KMS-11 (cell line): ENCODE measurements around the gene PQBP1.

Experiments
- H2AFZ ChIP-seq: fragments of 200-600 bp; sonication (generic); 2 replicates; pipeline ENCODE4 v1.6.1; 2016; ENCODE audit warnings: antibody characterized with exemption, mixed run types, low read depth
- H3K27ac ChIP-seq: fragments of 200-600 bp; sonication (generic); 2 replicates; pipeline ENCODE4 v1.6.1; 2016; ENCODE audit warnings: mild to moderate bottlenecking, mixed run types
- H3K27me3 ChIP-seq: fragments of 200-600 bp; sonication (generic); 2 replicates; pipeline ENCODE4 v1.6.1; 2017; ENCODE audit warnings: mild to moderate bottlenecking, low read depth, mixed run types, moderate library complexity; ENCODE audit not compliant: insufficient read depth
- H3K36me3 ChIP-seq: fragments of 200-600 bp; sonication (generic); 2 replicates; pipeline ENCODE4 v1.6.1; 2017; ENCODE audit warnings: mild to moderate bottlenecking, mixed run types; ENCODE audit not compliant: insufficient read depth
- H3K4me1 ChIP-seq: fragments of 200-600 bp; sonication (generic); 2 replicates; pipeline ENCODE4 v1.6.1; 2016; ENCODE audit warnings: mild to moderate bottlenecking, low read depth, mixed run types; ENCODE audit not compliant: poor library complexity, severe bottlenecking
- H3K4me2 ChIP-seq: fragments of 200-600 bp; sonication (generic); 2 replicates; pipeline ENCODE4 v1.7.0; 2016; ENCODE audit warnings: mild to moderate bottlenecking, mixed run types
- H3K4me3 ChIP-seq: fragments of 200-600 bp; sonication (generic); IDR thresholded peaks from 2 replicates; pipeline ENCODE4 v1.6.1; 2017; ENCODE audit warnings: low read depth, low read length, mixed read lengths; ENCODE audit not compliant: insufficient read depth
- H3K79me2 ChIP-seq: fragments of 200-600 bp; sonication (generic); 2 replicates; pipeline ENCODE4 v1.6.1; 2016; ENCODE audit warnings: low read depth, mixed run types; ENCODE audit not compliant: insufficient read depth
- H3K9ac ChIP-seq: fragments of 200-600 bp; sonication (generic); 2 replicates; pipeline ENCODE4 v1.6.1; 2016; ENCODE audit warnings: mild to moderate bottlenecking, mixed run types
- H4K20me1 ChIP-seq: fragments of 200-600 bp; sonication (generic); 2 replicates; pipeline ENCODE4 v1.6.1; 2016; ENCODE audit warnings: mild to moderate bottlenecking, mixed run types; ENCODE audit not compliant: insufficient read depth
- TF ChIP-seq, protein P1 (sequence below): fragments of 200-600 bp; sonication (generic); conservative IDR thresholded peaks from 2 replicates; pipeline ENCODE4 v1.6.1; 2017; ENCODE audit warnings: low read depth, mild to moderate bottlenecking, antibody characterized with exemption, low read length, moderate library complexity, mixed read lengths

PQBP1 gene

GRCh38 chrX:48893556-48894348 is 4.0 kb upstream of the PQBP1 start:
- Histone ChIP-seq H3K9ac (no peak overlapping the region), H3K4me2 (no peak overlapping the region), H4K20me1 (no peaks in the 10 kb centered on the region), H2AFZ (no peak overlapping the region), H3K4me1 (peaks cover 10% of the 10 kb centered on the region), H3K27ac (no peak overlapping the region), H3K79me2 (peaks cover 11% of the 10 kb centered on the region; the same call in 1 of the 2 replicates), H3K27me3 (no peaks in the 10 kb centered on the region), H3K36me3 (no peaks in the 10 kb centered on the region), H3K4me3 (no peak overlapping the region)
- TF ChIP-seq, protein P1, sequence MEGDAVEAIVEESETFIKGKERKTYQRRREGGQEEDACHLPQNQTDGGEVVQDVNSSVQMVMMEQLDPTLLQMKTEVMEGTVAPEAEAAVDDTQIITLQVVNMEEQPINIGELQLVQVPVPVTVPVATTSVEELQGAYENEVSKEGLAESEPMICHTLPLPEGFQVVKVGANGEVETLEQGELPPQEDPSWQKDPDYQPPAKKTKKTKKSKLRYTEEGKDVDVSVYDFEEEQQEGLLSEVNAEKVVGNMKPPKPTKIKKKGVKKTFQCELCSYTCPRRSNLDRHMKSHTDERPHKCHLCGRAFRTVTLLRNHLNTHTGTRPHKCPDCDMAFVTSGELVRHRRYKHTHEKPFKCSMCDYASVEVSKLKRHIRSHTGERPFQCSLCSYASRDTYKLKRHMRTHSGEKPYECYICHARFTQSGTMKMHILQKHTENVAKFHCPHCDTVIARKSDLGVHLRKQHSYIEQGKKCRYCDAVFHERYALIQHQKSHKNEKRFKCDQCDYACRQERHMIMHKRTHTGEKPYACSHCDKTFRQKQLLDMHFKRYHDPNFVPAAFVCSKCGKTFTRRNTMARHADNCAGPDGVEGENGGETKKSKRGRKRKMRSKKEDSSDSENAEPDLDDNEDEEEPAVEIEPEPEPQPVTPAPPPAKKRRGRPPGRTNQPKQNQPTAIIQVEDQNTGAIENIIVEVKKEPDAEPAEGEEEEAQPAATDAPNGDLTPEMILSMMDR, result no peak

DNA sequence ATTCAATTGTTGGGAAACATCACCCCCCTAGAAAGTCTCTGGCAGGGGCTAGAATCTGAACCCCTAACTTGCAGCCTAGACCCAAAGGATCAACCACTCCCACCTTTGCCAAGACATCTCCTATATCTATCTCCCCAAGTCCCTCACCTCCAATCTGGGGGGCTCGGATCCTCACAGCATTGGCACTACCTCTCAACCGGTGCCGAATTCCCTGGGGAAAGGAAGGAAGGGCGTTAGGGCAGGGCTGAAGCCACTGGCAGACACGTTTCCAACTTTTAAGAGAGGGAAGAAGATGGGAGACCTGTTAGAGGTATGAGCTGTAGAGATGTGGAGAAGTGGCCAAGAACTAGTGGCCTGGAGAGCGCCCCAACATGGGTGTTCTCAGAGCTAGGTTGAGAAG is 2.8 kb upstream of the PQBP1 start:
- peaks cover 22% of the 10 kb centered on the region; the same call in 1 of the 2 replicates for H3K79me2 ChIP-seq
- peaks cover 15% of the 10 kb centered on the region for H3K4me1 ChIP-seq
- no peak overlapping the region for H3K4me3 ChIP-seq
- no peaks in the 10 kb centered on the region for H4K20me1 ChIP-seq
- H3K36me3 ChIP-seq, result no peaks in the 10 kb centered on the region
- H3K4me2 ChIP-seq, result no peak overlapping the region
- TF ChIP-seq, protein P1, result no peak
- no peak overlapping the region for H3K27ac ChIP-seq
- H2AFZ ChIP-seq, result no peak overlapping the region
- H3K27me3 ChIP-seq, result no peaks in the 10 kb centered on the region
- H3K9ac ChIP-seq, result no peak overlapping the region

GRCh38 chrX:48896611-48897011 is 1.1 kb upstream of the PQBP1 start:
- Histone ChIP-seq H2AFZ (no peak overlapping the region), H3K36me3 (no peaks in the 10 kb centered on the region), H3K9ac (peak overlapping the region; percentile 85; the same call in 1 of the 2 replicates), H3K4me3 (no peak overlapping the region), H4K20me1 (no peaks in the 10 kb centered on the region), H3K27ac (peak overlapping the region; percentile 91; the same call in 1 of the 2 replicates), H3K4me1 (peaks cover 23% of the 10 kb centered on the region), H3K79me2 (peaks cover 33% of the 10 kb centered on the region; the same call in 1 of the 2 replicates), H3K4me2 (peak overlapping the region; percentile 76), H3K27me3 (no peaks in the 10 kb centered on the region)
- TF ChIP-seq, protein P1, result no peak

DNA sequence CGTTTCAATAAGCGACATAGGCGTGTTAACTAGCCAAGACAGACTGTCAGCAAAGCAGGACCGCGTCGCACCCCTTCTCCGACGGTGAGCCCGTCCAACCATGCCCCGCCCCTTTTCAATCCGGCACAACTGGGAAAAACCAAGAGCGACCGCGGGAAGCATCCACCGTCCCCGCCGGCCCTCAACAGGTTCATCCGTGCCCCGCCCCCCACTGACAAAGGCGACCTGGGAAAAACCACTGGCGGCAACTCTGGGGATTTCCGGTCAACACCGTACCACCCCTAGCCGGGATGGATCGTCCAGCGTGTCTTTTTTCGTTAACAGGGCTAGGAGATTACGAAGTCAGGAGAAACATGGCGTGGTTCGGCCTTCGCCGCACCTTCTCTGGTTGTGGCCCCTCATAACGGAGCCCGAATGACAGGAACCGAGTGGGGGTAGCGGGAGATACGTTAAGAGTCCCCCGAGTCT is 539 bp upstream of the PQBP1 start:
- peak overlapping the region; percentile 41; the same call in 1 of the 2 replicates for H2AFZ ChIP-seq
- H3K36me3 ChIP-seq, result no peaks in the 10 kb centered on the region
- H3K27me3 ChIP-seq, result no peaks in the 10 kb centered on the region
- H3K9ac ChIP-seq, result peak overlapping the region; percentile 85
- peak overlapping the region; percentile 76 for H3K4me2 ChIP-seq
- no peaks in the 10 kb centered on the region for H4K20me1 ChIP-seq
- peaks cover 20% of the 10 kb centered on the region for H3K4me1 ChIP-seq
- no peak overlapping the region for H3K4me3 ChIP-seq
- peak overlapping the region; percentile 91 for H3K27ac ChIP-seq
- TF ChIP-seq, protein P1, result no peak
- peaks cover 33% of the 10 kb centered on the region; the same call in 1 of the 2 replicates for H3K79me2 ChIP-seq
